GM23338 (cell line): ENCODE results near the gene POU2F3. TPM values are rescaled to one million over a fixed set of nuclear protein-coding genes. Genes with fewer than 3 reads are reported as not detected.

Source experiments
- ATAC-seq: fragments of 200-7000 bp; cut with Tn5 transposase; 3 replicates; pipeline ENCODE4 v1.9.1; 2020
- DNase-seq: peaks from one replicate; pipeline ENCODE4 v3.0.0-alpha.2; 2015; ENCODE audit warnings: low spot score
- H2AFZ ChIP-seq: fragments of 200-600 bp; sonication (generic); 2 replicates; pipeline ENCODE4 v1.8.0; 2016; ENCODE audit warnings: antibody characterized with exemption, mild to moderate bottlenecking, moderate library complexity
- H3F3A ChIP-seq: fragments of 200-600 bp; sonication (generic); replicated peaks from 2 replicates; pipeline ENCODE4 v1.8.0; 2017; ENCODE audit warnings: antibody characterized with exemption, mixed run types, low read depth
- H3K27ac ChIP-seq: fragments of 200-600 bp; sonication (generic); 2 replicates; pipeline ENCODE4 v1.6.1; 2016; ENCODE audit warnings: low read depth
- H3K27me3 ChIP-seq: fragments of 200-600 bp; sonication (generic); 2 replicates; pipeline ENCODE4 v1.8.0; 2016; ENCODE audit warnings: mild to moderate bottlenecking, mixed run types, moderate library complexity; ENCODE audit not compliant: insufficient read depth
- H3K36me3 ChIP-seq: fragments of 200-600 bp; sonication (generic); 2 replicates; pipeline ENCODE4 v1.8.0; 2016; ENCODE audit warnings: mild to moderate bottlenecking; ENCODE audit not compliant: insufficient read depth
- H3K4me1 ChIP-seq: fragments of 200-600 bp; sonication (generic); 2 replicates; pipeline ENCODE4 v1.8.0; 2016; ENCODE audit warnings: mild to moderate bottlenecking, moderate library complexity; ENCODE audit not compliant: insufficient read depth
- H3K4me2 ChIP-seq: fragments of 200-600 bp; sonication (generic); 2 replicates; pipeline ENCODE4 v1.7.1; 2017; ENCODE audit warnings: mixed run types
- H3K4me3 ChIP-seq: fragments of 200-600 bp; sonication (generic); 2 replicates; pipeline ENCODE4 v1.6.1; 2016; ENCODE audit warnings: mixed run types
- H3K79me2 ChIP-seq: fragments of 200-600 bp; sonication (generic); replicated peaks from 2 replicates; pipeline ENCODE4 v1.8.0; 2017; ENCODE audit warnings: mild to moderate bottlenecking; ENCODE audit not compliant: insufficient read depth
- H3K9me2 ChIP-seq: fragments of 200-600 bp; sonication (generic); 2 replicates; pipeline ENCODE4 v1.8.0; 2017; ENCODE audit not compliant: insufficient read depth
- H4K20me1 ChIP-seq: fragments of 200-600 bp; sonication (generic); replicated peaks from 2 replicates; pipeline ENCODE4 v1.8.0; 2017; ENCODE audit warnings: mild to moderate bottlenecking; ENCODE audit not compliant: insufficient read depth
- H3K27ac Mint-ChIP-seq: 2 replicates; pipeline ENCODE4 v1.8.0; 2020; ENCODE audit warnings: inconsistent platforms, mild to moderate bottlenecking, moderate library complexity, mixed read lengths
- H3K27me3 Mint-ChIP-seq: 3 replicates; pipeline ENCODE4 v1.8.0; 2022; ENCODE audit warnings: low read depth, mild to moderate bottlenecking, moderate library complexity, mixed read lengths, inconsistent platforms; ENCODE audit not compliant: insufficient read depth, poor library complexity
- H3K36me3 Mint-ChIP-seq: 3 replicates; pipeline ENCODE4 v1.8.0; 2021; ENCODE audit warnings: low read depth, mild to moderate bottlenecking, inconsistent platforms, moderate library complexity, mixed read lengths
- H3K4me1 Mint-ChIP-seq: 3 replicates; pipeline ENCODE4 v1.8.0; 2020; ENCODE audit warnings: mild to moderate bottlenecking, inconsistent platforms, mixed read lengths
- H3K4me3 Mint-ChIP-seq: 3 replicates; pipeline ENCODE4 v1.8.0; 2021; ENCODE audit warnings: moderate library complexity, mild to moderate bottlenecking, inconsistent platforms, mixed read lengths
- H3K9me3 Mint-ChIP-seq: 3 replicates; pipeline ENCODE4 v1.8.0; 2020; ENCODE audit warnings: moderate library complexity, mild to moderate bottlenecking, inconsistent platforms, mixed read lengths
- EZH2 ChIP-seq: fragments of 200-600 bp; sonication (generic); IDR thresholded peaks from one replicate; pipeline ENCODE4 v1.8.0; 2017; ENCODE audit warnings: antibody characterized with exemption, mild to moderate bottlenecking, low read depth; ENCODE audit not compliant: unreplicated experiment
- JUNB ChIP-seq: IDR thresholded peaks from one replicate; pipeline ENCODE4 v1.6.1; 2016; ENCODE audit warnings: antibody characterized with exemption; ENCODE audit not compliant: unreplicated experiment
- ZNF331 ChIP-seq: fragments of 250-450 bp; sonication (Bioruptor Pico); IDR thresholded peaks from 2 replicates; pipeline ENCODE4 v1.5.0; 2020; ENCODE audit warnings: low read depth, mild to moderate bottlenecking, moderate library complexity
- polyA plus RNA-seq: library from polyadenylated mRNA; unstranded; fragments of >200 nt; fragmentation: Nextera tagmentation; extraction: Ambion mirVana; gene quantifications from 2 replicates; pipeline ENCODE4 v1.2.1, GENCODE V29; 2016
- total RNA-seq: library from RNA; depleted of rRNA; stranded (reverse); fragments of >200 nt; shearing (Covaris generic); gene quantifications from 2 replicates; pipeline ENCODE4 v1.2.3, GENCODE V29; 2014
- TF ChIP-seq, protein P1 (sequence below), 2 experiments: fragments of 200-600 bp in 1 of 2; sonication (generic) in 1 of 2; conservative IDR thresholded peaks; 2 replicates each; pipeline versions ENCODE4 v1.5.1 to v1.6.1; 2016 to 2017; ENCODE audit warnings: antibody characterized with exemption in 2 of 2, low read depth in 2 of 2, mild to moderate bottlenecking in 2 of 2, moderate library complexity in 1 of 2
- TF ChIP-seq, protein P2 (sequence below): IDR thresholded peaks from one replicate; pipeline ENCODE4 v1.6.1; 2018; ENCODE audit warnings: antibody characterized with exemption; ENCODE audit not compliant: unreplicated experiment

The POU2F3 gene
- total and polyA plus RNA-seq, 2 experiments from 2014 or later, result 0.45 to 0.79 TPM

DNA sequence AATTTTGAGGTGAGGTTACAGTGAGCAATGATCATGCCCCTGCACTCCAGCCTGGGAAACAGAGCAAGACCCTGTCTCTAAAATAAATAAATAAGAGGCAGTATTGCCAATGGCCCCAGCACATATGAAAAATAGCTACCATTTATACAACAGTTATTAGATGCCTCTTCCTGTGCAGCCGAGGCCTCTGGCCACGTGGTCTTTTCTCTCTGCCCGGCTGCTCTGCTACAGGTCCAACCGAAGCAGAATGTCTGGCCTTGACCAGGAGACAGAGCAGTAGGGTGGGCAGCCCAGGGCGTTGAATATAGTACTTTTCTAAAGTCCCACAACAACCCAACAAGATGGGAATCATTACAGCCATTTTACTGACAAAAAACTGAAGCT, 41.5 kb upstream of the POU2F3 start:
- Histone ChIP-seq H3K79me2 (no peaks in the 10 kb centered on the region), H2AFZ (no peak overlapping the region; the same call in 1 of the 2 replicates), H3K27ac (no peak overlapping the region), H3K36me3 (no peaks in the 10 kb centered on the region), H4K20me1 (no peaks in the 10 kb centered on the region), H3F3A (no peaks in the 10 kb centered on the region), H3K4me3 (peak overlapping the region; percentile 30; the same call in 1 of the 2 replicates), H3K4me2 (peak overlapping the region; percentile 67), H3K4me1 (peaks cover 32% of the 10 kb centered on the region), H3K27me3 (peaks cover 66% of the 10 kb centered on the region), H3K9me2 (no peaks in the 10 kb centered on the region)
- peaks cover 48% of the 10 kb centered on the region for H3K4me1 Mint-ChIP-seq
- TF ChIP-seq EZH2, result peak; percentile 28
- no peak for TF ChIP-seq JUNB
- peaks cover 66% of the 10 kb centered on the region for H3K27me3 Mint-ChIP-seq
- no peak overlapping the region for H3K27ac Mint-ChIP-seq
- ATAC-seq (no peak), DNase-seq (no peak)
- H3K4me3 Mint-ChIP-seq, result peak overlapping the region; percentile 17; the same call in 1 of the 3 replicates
- H3K36me3 Mint-ChIP-seq, result no peaks in the 10 kb centered on the region
- H3K9me3 Mint-ChIP-seq, result no peaks in the 10 kb centered on the region

DNA sequence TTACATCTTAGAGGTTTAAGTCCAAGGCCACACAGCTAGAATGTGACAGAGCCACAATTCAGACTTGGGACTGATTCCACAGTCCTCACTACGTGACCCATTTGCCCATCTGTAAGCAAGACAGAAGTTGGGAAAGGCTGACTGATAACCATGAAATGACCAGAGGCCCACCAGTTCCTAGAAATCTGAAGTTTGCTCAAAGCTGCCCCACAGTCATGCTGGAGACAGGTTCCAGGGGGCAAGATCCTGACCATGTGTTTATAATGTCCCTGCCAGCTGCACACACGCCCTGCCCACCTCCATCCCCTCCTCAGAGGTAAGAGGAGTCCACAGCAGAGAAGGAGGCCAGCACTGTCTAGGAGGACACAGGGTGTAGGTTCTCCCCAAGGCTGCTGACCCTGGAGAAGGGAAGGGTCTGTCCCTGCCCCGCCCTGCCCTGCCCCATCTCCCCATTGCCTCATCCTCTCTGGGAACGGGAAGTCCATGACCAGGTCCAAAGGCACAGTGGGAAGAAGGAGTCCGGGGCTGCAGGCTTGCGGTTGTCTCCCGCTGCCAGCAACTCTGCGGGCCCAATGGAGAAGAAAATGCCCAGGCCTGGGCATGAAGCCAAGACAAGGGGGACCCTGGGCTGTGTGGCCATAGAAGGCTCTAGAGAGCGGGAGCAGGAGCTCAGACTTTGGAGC, 41.0 kb upstream of the POU2F3 start:
- Histone ChIP-seq H3F3A (no peaks in the 10 kb centered on the region), H3K4me2 (peak overlapping the region; percentile 67), H3K27ac (no peak overlapping the region), H2AFZ (no peak overlapping the region; the same call in 1 of the 2 replicates), H3K4me1 (peaks cover 32% of the 10 kb centered on the region), H3K79me2 (no peaks in the 10 kb centered on the region), H3K36me3 (no peaks in the 10 kb centered on the region), H4K20me1 (no peaks in the 10 kb centered on the region), H3K9me2 (no peaks in the 10 kb centered on the region), H3K27me3 (peaks cover 66% of the 10 kb centered on the region), H3K4me3 (no peak overlapping the region)
- H3K27me3 Mint-ChIP-seq, result peaks cover 63% of the 10 kb centered on the region
- no peak overlapping the region for H3K27ac Mint-ChIP-seq
- peaks cover 48% of the 10 kb centered on the region for H3K4me1 Mint-ChIP-seq
- H3K36me3 Mint-ChIP-seq, result no peaks in the 10 kb centered on the region
- DNase-seq (no peak), ATAC-seq (no peak)
- no peaks in the 10 kb centered on the region for H3K9me3 Mint-ChIP-seq
- no peak overlapping the region for H3K4me3 Mint-ChIP-seq
- TF ChIP-seq ZNF331 (CRISPR knock-in tag), result no peak
- TF ChIP-seq, protein P1, sequence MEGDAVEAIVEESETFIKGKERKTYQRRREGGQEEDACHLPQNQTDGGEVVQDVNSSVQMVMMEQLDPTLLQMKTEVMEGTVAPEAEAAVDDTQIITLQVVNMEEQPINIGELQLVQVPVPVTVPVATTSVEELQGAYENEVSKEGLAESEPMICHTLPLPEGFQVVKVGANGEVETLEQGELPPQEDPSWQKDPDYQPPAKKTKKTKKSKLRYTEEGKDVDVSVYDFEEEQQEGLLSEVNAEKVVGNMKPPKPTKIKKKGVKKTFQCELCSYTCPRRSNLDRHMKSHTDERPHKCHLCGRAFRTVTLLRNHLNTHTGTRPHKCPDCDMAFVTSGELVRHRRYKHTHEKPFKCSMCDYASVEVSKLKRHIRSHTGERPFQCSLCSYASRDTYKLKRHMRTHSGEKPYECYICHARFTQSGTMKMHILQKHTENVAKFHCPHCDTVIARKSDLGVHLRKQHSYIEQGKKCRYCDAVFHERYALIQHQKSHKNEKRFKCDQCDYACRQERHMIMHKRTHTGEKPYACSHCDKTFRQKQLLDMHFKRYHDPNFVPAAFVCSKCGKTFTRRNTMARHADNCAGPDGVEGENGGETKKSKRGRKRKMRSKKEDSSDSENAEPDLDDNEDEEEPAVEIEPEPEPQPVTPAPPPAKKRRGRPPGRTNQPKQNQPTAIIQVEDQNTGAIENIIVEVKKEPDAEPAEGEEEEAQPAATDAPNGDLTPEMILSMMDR (conservative IDR thresholded peaks at IDR 0.05; ENCODE audit: low read depth in 2 of 2), result no peak
- no peak for TF ChIP-seq EZH2
- TF ChIP-seq, protein P2, sequence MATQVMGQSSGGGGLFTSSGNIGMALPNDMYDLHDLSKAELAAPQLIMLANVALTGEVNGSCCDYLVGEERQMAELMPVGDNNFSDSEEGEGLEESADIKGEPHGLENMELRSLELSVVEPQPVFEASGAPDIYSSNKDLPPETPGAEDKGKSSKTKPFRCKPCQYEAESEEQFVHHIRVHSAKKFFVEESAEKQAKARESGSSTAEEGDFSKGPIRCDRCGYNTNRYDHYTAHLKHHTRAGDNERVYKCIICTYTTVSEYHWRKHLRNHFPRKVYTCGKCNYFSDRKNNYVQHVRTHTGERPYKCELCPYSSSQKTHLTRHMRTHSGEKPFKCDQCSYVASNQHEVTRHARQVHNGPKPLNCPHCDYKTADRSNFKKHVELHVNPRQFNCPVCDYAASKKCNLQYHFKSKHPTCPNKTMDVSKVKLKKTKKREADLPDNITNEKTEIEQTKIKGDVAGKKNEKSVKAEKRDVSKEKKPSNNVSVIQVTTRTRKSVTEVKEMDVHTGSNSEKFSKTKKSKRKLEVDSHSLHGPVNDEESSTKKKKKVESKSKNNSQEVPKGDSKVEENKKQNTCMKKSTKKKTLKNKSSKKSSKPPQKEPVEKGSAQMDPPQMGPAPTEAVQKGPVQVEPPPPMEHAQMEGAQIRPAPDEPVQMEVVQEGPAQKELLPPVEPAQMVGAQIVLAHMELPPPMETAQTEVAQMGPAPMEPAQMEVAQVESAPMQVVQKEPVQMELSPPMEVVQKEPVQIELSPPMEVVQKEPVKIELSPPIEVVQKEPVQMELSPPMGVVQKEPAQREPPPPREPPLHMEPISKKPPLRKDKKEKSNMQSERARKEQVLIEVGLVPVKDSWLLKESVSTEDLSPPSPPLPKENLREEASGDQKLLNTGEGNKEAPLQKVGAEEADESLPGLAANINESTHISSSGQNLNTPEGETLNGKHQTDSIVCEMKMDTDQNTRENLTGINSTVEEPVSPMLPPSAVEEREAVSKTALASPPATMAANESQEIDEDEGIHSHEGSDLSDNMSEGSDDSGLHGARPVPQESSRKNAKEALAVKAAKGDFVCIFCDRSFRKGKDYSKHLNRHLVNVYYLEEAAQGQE, result no peak
